ENCODE measurements around the gene CD8A.

- TF ChIP-seq EZH2 (IDR thresholded peaks at IDR 0.05) (no peak), POLR2AphosphoS5 (IDR thresholded peaks at IDR 0.05; ENCODE audit: borderline replicate concordance, low read depth, low read length) (no peak)
Observed at GRCh38 chr2:86782748-86783147, 8.0 kb downstream of the CD8A start.
